Head of caudate nucleus (tissue), 42 donors: ENCODE results near the gene RNF169.
"Not testable (repeated sequence)": the region's sequence is repeated elsewhere in the genome, so short reads cannot be mapped to it uniquely, and the experiment has no call there.

Experiments
- DNase-seq, 42 donors: peaks; one replicate each; pipeline versions ENCODE4 v3.0.0 to v3.0.0-alpha.2; 2020 to 2021; ENCODE audit warnings: mixed read lengths in 7 of 42
- intact Hi-C: fragments of 100-400 bp; cut with DNase I; formaldehyde crosslinking; loops from one replicate; pipeline ENCODE4 v1.15.0; 2022

Gene RNF169

DNA sequence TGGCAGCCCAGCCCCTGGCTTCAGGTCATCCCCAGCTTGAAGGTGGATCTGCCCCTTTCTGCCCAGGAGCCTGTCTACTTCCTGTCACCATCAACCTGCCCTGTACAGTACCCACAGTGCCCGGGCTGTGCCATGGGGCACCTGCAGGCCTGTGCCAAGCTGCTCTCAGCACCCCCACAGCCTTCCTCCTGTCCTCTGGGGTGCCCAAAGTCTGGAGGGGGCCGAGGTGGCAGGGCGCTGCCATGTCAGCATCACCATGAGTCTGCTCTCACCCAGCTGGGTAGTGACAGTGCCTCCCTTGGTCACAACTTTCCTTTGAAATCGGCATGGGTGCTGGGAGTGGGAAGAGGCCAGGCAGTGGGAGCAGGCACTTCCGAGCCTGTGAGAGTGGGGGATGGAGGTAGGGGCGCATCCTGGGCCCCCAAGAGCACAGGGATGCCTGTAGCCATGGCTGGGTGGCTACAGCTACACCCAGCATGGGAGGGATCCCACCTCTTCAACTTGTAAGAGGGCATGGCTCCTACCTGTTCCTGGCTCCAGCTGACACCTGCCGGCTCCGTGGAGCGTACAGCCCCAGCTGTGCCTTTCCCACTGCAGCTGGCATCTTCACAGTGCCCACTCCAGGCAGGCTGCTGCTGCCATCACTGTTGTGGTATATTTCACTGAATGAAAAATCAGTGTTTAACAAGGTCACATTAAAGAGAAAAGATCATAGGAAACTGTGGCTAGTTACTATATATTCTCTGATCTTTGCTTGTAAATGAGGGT is 42.9 kb downstream of the RNF169 start:
- intact Hi-C loops, result no loop called here
- no peak for DNase-seq

DNA sequence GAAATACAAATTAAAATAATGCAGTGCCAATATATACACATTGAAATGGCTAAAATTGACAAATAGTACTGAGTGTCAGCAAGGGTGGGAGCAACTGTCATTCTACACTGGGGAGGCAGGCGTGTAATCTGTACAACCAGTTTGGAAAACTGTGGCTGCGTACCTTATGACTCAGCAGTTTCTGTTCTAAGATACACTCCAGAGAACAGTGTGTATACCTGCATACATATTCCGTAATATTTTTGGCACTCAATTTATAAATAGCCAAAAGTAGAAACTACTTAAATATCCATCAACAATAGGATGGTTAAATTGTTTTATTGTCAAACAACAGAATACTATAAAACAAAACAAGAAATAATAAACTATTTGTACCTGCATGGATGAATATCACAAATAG is 57.6 kb downstream of the RNF169 start:
- intact Hi-C loops, result no loop called here

DNA sequence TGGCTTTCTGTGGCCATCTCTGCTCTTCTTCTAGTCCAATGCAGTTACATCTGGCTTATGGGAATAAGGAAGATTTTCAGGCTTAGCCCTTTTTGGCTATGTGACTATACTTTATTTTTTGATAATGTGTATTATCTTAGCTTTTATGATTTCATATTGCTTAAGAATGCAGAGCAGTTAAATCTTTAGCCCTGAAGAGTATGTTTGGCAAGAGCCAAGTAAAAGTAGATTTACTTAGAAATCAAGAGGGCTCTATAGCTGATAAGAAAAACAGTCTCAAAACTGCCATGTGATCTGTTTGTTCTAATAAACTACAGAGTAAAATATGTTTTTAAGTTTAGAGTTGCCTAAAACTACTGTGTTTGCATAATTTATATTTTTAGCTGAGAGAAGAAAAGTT is 61.2 kb downstream of the RNF169 start:
- DNase-seq, result no peak
- intact Hi-C loops, result no loop called here

More for the DNA sequence above, 57.6 kb downstream of the RNF169 start:
- DNase-seq, result no peak

DNA sequence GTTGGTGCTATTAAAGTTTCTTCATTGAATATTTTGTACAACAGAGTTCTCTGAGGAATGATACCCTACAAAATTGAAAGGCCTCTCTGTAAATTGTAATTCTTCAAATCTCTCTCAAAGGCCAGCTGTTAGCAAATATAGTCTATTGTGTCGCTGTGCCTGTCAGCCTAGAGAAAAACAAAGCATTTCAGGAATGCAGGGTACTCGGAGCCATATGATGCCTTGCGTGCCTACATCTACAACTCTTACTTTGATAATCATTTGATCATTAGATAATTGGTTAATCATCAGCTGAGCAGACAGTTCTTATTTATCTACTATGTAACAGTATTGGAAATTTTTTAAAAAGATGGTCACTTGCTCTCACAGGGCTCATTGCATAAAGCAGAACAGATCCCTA is 67.3 kb downstream of the RNF169 start:
- intact Hi-C loops, result no loop called here
- no peak for DNase-seq

DNA sequence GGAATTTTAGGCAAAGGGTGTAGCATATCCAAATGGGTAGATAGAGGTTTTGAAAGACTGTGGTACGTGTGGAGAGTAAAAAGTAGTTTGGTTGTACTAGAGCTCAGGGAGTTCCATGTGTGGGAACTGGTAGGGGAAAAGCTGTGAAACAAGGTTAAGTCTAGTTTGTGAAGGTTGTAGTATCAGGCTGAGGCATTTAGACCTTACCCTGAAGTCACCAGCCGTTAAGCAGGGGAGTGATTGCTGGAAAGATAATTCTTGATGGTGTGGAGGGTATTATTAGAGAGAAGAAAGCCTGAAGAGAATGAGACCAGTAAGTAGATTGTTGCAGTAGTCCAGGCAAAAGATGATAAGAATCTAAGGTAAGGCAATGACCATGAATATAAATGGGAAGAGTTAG is 68.0 kb downstream of the RNF169 start:
- intact Hi-C loops, result no loop called here
- no peak for DNase-seq

DNA sequence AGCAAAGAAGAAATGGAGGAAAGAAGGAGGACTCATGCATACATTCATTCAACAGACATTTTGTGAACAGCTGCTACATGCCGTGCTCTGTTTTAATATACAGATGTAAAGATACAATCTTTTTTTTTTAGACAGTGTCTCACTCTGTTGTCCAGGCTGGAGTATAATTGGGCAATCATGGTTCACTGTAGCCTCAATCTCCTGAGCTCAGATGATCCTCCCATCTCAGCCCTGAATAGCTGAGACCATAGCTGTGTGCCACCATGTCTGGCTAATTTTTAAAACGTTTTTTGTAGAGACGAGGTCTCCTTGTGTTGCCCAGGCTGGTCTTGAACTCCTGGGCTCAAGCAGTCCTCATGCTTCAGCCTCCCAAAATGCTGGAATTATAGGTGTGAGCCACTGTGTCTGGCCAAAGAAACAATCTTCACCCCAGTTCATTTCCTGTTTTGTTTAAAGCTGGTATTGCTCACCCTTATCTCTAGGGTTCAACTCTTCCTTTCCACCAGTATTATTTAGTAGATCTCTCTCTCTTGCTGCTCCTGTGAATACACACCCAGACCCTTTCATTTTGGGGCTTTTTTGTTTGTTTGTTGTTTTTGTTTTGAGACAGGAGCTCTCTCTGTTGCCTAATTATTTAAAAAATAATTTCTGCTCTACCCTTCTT is 69.8 kb downstream of the RNF169 start:
- intact Hi-C loops, result no loop called here
- DNase-seq, result no peak

DNA sequence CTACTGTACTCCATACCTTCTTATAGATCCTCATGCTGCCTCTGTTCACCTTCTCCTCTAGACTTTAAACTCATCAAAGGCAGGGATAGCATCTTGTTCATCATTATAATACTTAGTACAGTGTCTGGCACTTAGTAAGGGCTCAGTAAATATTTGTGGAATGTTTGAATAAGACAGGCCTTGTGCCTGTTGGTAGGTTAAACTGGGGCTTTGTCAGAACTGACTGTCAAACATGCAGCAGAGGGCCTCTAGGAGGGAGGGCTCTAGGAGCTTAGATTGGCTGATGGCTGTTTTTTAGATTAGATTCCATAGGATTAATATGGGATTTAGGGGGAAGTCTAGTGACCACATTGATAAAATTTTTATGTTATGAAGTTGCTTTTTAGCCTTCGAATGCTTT is 70.8 kb downstream of the RNF169 start:
- DNase-seq, result no peak
- intact Hi-C loops, result no loop called here

DNA sequence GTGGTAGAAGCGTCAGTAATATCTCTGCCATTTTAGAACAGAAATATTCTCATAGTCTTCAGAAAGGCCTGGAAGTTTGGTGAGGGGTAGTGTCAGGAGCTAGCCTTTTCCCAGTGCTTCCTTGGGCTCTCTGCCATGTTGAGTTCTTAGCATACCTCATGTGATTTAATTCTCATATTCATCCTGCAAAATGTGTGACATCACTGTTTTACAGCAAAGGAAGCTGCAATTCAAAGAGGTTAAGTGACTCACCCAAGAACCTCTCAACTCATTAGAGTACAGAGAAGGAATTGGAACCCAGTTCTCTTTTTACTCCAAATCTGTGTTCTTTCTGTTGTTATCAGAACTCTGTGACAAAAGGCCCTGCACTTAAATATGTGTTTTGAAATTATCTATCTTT is 72.1 kb downstream of the RNF169 start:
- intact Hi-C loops, result no loop called here
- DNase-seq, result no peak

DNA sequence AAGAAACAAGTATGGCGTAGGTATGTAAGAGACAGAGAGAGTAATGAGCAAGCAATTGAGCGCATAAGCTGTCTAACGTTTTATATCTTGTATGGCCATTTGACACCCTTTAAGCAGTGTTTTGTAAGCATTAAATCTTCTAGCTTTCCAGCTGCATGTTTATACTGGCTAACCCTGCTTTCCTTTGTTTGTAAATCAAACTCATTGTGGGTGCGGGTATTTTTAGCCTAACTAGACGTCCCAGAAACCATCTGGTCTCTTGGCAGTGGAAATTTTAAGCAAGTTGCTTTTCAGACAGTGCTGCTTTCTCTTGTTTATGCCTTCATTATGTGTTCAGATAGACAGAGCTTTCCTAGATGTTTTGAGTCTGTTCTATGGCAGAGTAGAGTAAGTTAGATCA is 73.5 kb downstream of the RNF169 start:
- intact Hi-C loops, result no loop called here
- peak in 4 of 42 donors; percentile 11 to 56 (median 21) for DNase-seq

DNA sequence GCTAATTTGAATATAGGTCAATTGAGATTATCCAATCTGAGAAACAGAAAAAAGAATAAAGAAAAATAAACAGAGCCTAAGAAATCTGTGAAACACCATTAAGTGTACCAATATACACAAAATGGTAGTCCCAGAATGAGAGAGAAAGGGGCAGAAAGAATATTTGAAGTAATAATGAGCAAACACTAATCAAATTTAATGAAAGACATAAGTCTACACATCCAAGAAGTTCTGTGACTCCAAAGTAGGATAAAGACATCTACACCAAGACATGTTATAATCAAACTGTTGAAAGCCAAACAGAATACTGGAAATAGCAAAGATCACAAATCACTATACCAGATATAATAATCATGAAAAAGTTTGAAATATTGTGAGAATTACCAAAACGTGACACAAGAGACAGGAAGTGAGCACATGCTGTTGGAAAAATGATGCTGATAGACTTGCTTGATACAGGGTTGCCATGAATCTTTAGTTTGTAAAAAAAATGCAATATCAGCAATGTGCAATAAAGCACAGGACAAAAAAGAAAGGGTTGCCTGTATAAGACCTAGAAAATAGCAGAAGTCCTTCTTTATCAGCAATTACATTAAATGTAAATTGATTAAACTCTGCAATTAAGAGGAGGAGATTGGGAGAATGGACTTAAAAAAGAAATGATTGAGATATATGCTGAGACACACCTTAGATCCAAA is 75.8 kb downstream of the RNF169 start:
- intact Hi-C loops, result no loop called here
- no peak for DNase-seq

DNA sequence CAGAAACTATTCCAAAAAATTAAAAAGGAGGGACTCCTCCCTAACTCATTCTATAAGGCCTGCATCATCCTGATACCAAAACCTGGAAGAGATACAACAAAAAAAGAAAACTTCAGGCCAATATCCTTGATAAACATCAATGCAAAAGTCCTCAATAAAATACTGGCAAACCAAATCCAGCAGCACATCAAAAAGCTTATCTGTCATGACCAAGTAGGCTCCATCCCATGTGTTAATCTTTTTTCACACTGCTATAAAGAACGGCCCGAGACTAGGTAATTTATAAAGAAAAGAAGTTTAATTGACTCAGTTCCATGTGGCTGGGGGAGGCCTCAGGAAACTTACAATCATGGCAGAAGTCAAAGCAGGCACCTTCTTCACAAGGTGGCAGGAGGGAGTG is 76.9 kb downstream of the RNF169 start:
- DNase-seq, intact Hi-C loops: not testable (repeated sequence)

DNA sequence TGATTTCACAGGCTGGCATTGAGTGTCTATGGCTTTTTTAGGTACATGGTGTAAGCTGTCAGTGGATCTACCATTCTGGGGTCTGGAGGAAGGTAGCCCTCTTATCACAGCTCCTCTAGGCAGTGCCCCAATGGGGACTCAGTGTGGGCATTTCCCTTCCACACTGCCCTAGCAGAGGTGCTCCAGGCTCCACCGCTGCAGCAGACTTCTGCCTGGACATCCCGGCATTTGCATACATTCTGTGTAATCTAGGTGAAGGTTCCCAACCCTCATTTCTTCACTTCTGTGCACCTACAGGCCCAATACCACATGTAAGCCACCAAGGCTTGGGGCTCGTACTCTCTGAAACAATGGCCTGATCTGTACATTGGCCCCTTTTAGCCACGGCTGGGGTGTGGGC is 78.3 kb downstream of the RNF169 start:
- no peak for DNase-seq
- intact Hi-C loops, result no loop called here

DNA sequence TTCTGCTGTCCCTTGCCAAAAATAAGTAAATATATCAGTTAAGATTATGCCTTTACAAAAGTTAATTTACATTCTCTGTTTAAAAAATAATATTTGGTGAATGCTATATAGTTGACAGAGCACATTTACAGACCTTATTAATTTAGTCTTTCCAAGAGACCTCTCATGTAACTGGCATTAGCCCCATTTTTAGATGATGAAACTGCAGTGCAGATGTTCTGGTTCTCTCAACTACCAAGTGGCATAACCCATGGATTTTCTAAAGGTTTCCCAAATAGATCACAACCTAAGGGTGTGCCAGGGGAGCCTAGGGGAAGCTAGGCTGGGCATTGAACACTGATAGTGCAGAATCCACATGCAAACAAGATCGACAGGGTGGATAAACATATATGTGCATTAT is 88.5 kb downstream of the RNF169 start:
- no peak for DNase-seq
- intact Hi-C loops, result no loop called here

DNA sequence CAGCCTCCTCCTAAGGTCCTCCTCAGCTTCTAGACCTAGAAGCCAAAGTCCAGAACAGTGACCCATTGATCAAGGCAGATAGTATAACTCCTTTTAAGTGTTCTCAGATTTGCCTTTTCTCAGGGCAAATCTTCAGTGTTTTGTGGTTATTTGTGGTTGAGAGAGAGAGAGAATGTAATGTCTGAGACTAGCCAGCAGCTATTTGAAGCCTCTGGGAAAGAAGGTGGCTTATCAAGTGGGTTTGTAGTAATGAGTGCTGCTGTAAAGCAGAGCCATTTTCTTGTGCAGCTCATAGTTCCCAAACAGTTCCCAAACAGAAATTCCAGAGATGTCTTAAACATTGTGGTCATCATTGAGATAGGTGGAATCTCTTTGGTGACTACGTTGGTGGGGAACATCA is 89.5 kb downstream of the RNF169 start:
- DNase-seq, result no peak
- intact Hi-C loops, result no loop called here

DNA sequence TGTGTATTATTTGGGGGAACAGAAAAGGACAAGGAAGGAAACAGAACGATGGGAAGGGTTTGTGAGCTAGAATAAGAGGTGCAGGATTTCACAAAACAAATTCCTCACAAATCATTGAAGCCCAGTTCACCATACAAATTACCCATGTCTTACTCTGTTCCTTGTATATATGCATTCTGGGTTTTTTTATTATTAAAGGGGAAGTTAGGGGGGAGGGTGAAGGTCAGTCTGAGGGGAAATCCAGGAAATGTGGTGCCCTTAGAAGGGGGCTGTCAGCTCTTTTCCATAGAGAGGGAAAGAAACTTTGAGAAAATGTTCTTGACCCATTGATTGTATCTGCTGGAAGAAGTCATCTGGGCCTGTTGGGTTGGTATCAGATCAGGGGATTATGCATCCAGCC is 90.8 kb downstream of the RNF169 start:
- no peak for DNase-seq
- intact Hi-C loops, result no loop called here

DNA sequence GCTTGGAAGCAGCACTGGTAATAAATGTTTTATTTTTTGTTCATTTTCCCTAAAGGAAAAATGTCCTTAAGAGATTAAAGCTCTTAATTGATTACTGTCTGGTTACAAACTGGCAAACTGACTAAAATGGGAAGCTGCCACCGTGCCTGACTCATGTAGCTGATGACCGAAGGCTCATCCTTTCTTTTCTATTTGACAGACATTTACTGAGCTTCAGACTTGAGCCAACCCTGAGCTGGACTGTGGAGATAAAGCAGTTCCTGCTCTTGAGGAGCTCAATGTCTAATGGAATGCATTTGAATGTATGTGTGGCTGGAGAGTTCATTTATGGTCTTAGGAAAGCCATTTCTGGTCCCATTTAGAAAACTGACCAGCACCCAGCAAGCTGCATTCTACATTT is 91.3 kb downstream of the RNF169 start:
- intact Hi-C loops, result no loop called here
- DNase-seq, result no peak

DNA sequence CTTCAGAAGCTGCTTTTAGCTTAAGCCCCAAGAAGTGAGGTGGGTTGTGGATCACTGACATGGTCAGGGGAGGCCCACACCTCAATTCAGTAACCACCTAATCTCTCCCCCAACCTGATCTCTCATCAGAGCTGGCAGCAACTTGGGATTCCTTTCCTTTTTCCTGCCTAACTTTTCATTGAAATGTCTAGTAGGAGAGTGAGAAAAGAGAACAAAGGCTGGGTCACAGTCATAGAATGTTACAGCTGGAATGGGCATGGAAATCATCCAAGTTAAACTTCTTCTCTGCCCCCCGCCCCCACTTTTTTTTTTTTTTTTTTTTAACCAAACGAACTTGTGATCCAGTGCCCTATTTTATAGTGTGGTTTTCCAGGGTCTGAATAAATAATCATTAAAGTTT is 91.8 kb downstream of the RNF169 start:
- intact Hi-C loops, result no loop called here

DNA sequence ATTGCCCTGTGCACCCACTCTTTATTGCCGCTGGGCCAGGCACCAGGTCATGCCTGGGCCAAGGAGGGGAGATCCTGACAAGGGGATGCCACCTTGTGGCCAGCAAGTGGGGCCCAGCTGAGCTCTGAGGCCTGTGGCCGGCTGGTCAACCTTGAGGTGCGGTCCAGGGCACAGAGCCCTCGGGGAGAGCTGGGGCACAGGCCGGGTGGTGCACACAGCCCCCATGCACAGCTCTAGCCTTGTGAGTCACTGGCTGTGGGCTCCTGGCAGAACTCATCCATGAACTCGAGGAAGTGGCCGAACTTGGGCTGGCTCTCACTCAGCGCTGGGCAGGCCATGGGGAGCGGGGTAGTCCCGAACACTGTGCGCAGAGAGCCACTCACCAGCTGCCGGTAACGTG is 94.3 kb downstream of the RNF169 start:
- DNase-seq, result peak in 7 of 42 donors; percentile 5 to 39 (median 28)
- intact Hi-C loops, result no loop called here

More for the DNA sequence above, 91.8 kb downstream of the RNF169 start:
- DNase-seq, result no peak

DNA sequence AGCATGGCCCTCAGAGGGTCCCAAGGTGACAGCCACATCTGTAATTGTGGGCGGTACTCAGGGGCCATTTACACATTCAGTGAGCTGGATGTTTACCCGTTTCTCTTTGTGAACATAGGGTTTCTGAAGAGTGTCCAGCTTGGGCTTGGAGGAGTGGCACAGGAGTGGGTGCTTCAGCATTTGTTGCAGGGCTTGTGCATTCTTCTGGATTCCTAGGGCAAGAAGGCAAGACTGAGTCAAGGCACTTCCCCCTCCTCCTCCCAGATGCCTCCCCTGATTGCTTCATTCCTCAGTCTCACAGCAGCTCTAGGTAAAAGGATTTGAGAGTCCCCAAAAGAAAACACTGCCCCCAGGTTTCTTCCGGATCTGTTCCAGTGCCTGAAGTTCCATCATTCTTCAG is 95.4 kb downstream of the RNF169 start:
- intact Hi-C loops, result no loop called here
- DNase-seq, result no peak

DNA sequence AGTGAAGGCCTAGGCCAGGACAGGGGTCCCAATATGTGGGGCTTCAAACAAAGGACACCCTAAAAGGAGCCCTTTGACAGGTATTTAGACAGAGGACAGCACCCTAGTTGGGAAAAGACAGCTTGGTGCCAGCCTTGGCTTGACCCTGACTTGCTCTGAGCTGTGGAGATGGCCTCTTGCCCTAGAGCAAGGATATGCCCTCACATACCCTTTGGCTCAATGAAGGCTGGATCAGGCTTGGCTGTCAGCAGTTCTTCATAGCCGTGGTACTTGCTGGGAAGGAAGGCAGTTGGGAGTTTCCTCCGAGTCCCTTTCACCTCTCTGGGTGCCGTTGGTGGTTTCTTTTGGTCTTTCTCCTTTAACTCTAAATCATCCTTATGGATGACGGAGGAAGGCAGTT is 96.2 kb downstream of the RNF169 start:
- DNase-seq, result no peak
- intact Hi-C loops, result no loop called here
